Caki2 (cell line): ENCODE data around the gene MAPK8. TPM values are rescaled to one million over a fixed set of nuclear protein-coding genes. Genes with fewer than 3 reads are reported as not detected.

ENCODE experiments used
- DNase-seq: peaks from one replicate; pipeline ENCODE4 v3.0.0-alpha.2; 2015; ENCODE audit warnings: low read depth
- in situ Hi-C: cut with HindIII; loops from 2 replicates; pipeline ENCODE4 v1.10.0; 2016; ENCODE audit warnings: low sequenced_read_pairs, low pct_unique_long_range_greater_than_20kb, mixed read lengths
- total RNA-seq: library from RNA; depleted of rRNA; stranded (reverse); fragments of >200 nt; shearing (Covaris generic); gene quantifications from 2 replicates; pipeline ENCODE4 v1.2.3, GENCODE V29; 2014; ENCODE audit warnings: low replicate concordance

The MAPK8 gene
- total RNA-seq, 1 experiment from 2014 or later: 93.7 TPM

DNA sequence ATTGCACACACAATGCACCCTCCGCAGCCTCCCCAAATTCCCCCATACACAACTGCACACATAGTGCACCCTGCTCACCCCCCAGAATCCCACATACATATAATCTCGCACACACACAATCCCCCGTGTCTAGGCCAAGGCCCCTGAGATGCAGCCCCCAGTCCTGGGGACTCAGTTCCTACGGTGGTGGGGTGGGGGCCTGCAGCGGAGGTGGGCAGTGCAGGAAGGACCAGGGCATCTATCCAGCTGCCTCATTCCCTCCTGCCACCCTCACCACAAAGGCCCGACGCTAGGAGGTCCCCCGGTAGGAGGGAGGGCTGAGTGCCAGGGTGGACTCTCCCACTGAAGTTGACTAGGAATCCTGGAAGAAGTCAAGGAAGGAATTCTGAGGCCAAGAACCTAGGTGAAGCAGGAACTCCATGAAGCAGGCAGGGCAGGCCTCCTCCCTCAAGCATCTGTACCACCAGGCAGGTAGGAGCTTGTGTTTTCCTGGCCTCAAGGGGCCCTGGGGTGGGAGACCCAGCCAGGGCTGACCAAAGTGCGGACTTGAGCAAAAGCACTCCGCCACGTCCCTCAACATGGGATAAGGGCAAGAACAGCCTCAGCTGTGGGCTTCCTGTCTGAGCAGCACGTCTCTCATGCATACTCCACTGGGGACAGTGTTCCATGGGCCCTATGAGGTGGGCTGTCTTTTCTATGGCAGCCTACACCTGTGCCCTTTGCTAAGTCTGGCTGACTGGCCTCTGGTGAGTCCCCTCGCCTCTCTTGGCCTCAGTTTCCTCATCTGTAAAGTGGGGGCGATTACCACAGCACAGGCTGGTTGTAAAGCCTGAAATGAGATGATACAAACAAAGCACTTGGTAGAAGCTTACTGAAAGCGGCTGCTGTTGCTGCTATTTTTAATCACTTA, 145.7 kb downstream of the MAPK8 start:
- in situ Hi-C loops: no loop called here
- no peak for DNase-seq

DNA sequence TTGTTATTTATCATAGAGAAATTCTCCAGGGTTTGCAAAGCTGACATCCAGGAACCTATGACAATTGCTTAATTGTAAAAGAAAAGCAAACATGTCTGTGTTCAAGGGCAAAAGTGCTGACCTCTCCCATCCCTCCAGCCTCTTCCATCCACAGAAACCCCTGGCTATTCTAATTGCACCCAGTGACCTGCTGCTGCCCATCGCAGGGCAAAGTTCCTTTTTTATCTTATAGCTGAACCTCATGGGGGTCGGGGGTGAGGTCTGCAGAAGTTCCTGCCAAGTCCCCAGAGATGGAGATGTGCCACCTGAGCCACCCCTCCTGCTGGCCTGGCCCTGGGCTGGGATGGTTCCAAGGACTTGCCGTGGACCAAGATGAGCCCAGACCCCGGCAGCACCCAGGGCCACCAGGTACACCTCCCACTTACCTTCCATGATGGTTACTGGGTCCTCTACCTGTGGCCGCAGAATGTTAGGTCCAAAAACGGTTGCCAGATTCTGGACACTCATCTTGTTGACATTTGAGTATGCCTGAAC, 146.5 kb downstream of the MAPK8 start:
- in situ Hi-C loops: no loop called here
- no peak for DNase-seq

DNA sequence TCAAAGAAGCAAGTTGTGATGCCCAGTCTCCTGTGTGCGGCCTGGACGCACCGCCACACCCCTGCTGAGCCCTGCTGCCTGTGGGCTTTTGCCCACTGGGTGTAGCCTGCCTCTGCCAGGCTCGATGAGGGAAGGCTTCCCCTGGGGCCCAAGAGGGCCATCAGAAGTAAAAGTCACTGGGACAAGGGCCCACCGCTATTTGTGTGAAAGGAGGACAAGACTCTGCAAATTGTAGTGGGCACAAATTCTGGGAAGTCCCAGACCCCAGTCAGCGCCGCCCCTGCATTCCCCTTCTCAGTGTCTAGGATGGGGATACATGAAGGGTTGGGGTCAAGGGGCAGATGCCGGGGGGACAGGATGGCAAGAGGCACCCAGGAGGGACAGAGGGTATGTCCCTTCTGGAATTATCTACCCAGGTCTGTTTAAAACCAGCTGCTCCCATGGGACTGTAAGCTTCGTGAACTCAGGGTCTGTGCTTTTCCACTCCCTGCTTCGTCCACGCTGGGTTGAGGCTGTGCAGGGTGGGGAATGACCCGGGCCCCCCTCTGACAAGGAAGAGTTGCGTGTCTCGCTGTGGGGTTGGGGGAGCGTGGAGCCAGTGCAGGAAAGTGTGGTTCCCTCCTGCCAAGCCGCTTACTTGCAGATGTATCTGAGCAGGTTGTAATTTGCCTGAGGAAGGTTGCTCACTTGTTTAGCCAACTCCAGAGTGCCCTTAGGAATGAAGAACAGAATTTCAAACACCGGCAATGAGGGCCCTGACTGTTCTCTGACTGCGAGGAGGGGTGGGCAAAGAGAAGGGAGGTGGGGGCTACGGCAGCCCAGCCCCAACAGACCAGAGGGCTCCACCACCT, 147.2 kb downstream of the MAPK8 start:
- DNase-seq: no peak
- in situ Hi-C loops: no loop called here

DNA sequence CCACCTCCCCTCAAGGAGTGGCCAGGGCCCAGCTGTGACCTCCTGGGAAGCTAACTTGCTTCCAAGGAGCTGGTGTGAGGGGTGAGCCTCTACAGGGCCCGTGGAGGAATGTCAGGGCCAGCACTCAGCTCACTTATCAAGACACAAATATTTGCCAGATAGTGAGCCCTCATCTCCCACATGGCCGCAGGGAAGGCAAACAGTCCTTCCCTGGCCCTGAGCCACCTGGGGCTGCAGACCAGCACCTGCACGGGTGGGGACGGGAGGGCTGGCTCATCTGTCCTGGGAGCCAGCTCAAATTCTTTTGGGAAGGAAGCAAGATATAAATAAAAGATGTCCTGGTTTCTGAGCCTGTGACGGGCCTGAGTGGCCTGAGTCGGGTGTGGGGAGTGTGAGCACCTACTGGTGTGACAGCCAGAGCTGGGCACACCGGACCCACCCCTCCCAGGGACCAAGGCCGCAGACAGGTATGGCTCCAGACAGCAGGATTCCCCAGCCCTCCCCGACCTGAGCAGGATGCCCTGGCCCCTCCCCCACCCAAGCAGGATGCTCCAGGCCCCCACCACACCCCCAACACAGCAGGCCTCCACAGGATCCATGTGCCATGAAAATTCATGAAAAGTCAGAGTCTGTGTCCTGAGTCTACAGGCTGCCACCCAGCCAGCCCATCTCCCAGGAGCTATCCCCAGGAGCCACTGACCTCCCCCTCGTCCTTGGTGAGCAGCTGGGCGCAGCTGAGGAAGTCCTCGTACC, 148.0 kb downstream of the MAPK8 start:
- in situ Hi-C loops: no loop called here

DNA sequence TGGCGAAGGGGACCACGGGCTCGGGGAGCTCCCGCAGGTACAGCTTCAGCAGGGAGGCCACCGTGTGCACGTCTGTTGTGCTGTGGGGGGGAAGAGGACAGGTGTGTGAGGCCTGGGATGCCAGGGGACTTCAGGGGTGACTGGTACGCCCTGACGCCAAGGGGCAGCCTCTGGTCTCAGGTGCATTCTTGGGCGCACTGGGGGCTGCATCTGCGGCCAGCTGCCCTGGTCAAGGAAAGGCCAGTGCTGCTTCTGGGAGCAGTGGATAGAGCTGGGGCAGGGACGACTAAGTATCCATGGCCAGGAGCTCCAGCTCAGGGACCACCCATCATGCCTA, 148.5 kb downstream of the MAPK8 start:
- in situ Hi-C loops: no loop called here
- DNase-seq: no peak

More for the DNA sequence above, 148.0 kb downstream of the MAPK8 start:
- no peak for DNase-seq

DNA sequence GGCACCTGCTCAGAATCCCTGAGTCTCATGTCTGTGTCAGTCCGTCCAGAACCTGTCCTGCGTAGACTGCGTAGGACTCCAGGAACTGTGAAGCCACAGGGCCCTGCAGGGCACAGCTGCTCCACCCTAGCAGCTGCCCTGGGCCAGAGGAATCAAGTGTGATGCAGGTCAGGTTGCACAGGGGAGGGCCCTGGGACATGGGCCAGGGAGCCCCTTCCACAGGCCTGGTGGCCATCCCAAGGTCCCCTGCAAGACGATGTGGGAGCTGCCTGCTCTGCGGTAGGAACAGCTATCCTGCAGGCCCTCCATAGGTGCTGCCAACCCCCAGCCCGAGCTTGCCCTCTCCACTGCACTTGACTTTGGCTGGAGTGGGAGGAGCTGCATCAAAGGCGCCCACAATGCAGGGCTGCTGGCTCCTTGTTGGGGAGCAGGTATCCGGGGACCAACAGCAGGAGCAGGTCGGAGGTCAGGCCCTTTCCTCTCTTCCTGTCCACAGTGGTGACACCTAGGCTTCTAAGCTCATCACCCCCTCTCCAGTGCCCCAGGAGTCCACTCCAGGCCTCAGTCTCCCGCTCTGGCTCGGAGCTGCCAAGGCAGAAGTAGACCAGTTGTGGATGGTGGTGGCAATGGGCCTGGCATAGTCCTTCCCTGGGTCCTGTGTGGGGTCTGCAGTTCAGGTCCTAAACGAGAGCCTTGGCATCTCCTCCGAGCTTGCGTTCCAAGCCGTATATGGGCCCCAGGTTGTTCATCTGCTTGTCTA, 149.1 kb downstream of the MAPK8 start:
- DNase-seq: no peak
- in situ Hi-C loops: no loop called here

DNA sequence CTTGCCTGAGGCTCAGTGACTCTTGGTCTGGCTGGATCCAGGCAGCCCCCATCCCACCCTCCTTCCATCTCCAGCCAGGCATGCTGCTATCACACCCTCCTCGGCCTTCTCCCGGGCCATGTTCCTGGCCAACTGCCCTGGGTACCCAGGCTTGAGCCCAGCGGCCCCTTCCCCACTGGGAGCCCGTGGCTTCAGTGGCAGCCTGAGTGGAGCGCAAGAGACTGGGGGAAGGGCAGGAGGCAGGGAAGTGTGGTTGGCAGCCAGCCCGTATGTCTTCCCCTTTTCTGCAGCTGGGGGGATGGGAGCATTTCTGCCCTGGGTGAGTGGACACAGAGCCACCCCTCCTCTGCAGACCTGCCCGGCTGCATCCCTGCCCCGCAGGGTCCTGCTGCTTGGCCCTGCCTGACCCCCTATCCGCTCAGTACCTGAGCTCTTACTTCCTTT, 149.9 kb downstream of the MAPK8 start:
- in situ Hi-C loops: no loop called here
- no peak for DNase-seq

DNA sequence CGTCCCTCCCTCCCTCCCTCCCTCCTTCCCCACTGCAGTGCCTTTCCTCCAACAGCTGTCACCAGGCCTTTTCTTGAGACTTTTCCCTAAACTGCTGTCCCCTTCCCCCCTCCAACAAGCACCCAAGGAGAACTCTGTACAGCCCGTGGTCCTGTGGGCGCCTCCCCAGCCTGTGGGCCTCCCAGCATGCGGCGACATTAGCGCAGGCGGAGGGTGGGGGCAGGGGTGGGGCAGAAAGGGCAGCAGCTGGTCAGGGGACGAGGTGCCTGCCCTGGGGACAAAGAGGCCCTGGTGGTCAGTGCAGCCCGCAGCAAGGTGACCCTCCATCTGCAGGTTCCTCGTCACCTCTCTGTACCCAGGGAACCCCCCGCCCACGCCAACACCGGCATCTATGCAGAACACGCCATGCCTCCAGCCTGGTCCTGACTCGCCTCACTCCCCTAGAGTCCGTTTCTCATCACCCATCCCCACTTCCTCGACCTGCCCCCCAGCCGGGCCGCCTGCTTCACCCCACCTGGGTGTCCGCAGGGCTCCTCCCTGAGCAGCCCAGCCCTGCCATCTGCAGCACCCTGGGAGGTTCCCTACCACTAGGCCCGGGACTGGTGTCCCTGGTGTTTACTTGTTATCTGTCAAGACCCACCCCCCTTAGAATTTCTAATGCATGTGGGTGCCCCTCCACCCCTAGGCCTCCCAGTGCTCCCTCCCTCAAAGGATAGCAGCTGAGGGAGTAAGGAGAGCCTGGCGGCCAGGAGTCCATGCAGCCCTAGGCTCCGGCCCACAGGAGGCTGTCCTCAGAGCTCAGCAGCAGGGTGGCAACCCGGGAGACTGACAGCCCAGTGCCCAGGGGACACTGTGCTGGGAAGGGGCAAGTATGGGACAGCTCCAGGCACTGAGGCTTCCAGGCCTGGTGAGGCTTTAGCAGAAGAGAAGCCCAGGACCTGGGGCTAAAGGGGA, 150.6 kb downstream of the MAPK8 start:
- no peak for DNase-seq

DNA sequence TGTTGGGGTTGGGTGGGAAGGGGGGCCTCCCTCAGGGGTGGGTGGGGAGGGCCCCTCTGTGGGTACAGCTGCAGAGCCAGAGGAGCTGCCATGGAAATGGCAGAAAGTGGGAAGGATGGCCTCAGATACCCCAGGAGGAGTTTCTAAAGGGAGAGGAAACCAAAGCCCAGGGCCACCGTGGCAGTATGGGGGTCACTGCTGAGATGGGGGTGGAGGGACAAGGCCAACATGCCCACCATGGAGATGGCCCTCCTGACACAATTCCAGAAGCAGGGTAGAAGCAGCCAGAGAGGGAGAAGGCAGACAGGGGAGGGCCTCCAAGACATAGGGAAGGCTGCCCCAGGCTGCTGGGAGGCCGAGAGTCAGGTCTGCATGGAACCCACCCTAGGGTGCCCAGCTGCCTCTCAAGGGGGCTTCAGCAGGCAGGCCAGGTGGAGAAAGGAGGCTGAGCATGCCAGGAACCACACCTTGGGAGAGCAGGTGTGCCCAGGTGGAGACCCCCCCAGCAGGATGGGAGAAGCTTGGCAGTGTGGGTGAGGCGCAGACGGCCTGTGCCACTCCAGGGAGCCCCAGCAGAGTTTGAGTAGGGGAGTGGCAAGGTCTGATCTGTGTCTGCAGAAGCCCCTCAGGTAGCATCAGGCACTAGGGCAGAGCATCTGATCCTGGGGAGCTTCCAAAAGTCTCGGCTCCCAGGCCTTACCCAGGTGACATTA, 151.6 kb downstream of the MAPK8 start:
- DNase-seq: no peak
- in situ Hi-C loops: no loop called here

More for the DNA sequence above, 150.6 kb downstream of the MAPK8 start:
- in situ Hi-C loops: no loop called here

DNA sequence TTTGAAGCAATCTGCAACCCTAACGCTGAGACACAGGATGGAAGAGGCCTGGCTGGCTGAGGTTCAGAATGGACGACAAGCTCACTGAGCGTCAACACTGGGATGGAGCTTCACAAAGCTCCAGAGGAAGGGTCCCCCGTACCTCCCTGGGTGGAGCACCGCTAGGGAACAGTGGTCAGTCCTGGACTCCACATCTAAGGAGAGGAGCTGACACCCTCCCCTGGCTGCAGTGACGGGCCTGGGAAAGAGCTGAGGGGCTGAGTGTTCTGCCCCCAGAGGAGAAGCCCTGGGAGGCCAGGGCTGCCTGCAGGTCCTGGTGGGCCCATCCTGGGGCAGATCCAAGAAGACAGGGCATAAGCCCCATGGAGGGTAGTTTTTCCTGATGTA, 152.2 kb downstream of the MAPK8 start:
- DNase-seq: no peak
- in situ Hi-C loops: no loop called here

DNA sequence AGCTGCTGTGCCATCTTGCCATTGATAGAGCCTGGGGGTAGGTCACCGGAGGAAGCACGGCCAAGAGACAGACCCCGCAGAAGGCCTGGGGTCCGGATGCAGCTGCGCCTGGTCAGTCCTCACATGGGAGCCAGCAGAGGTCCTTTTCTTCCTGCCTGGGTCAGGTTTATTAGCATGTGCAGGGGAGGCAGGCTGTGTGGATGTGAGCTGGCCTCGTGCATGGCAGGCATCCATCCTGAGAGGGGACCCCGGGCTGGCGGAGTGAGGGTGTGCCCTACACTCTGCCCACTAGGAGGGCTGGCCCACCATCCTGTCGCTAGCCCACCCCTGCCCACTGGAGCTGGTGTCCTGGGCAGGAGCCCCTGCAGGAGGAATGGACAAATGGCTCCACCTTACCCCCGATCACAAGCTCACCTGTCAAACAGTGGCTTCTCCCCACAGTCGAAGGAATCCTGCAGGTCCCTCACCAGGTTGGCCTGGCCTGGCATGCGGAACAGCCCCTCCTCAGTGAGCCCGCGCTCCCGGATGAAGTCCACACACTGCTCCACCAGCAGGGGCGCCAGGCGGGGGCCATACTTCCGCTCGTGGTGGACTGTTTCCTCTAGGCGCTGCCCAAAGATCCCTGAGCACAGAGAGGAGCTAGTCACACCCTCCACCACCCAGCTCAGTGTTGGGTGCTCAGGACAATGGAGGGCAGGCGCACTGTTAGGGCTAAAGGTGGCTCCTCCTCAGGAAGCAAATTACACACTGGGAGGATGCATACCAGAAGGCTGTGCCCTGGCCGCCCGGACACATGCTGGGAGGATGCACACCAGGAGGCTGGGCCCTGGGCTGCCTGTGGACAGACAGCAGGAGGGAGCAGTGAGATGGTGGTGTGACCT, 153.0 kb downstream of the MAPK8 start:
- in situ Hi-C loops: no loop called here
- no peak for DNase-seq

DNA sequence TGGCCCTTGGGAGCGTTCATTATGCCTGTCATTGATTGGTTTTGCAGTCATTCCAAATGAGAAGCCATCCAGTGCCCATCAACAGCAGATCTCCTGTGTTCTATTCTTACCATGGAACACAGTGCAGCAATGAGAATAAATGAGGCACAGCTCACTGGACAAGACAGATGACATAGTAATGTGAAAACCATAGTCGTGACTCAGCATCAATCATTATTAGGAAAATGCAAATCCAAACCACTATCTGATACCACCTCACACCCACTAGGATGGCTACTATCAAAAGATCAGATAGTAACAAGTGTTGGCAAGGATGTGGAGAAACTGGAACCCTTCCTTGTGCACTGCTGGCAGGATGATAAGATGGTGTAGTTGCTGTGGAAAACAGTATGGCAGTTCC, 153.7 kb downstream of the MAPK8 start:
- in situ Hi-C loops: no loop called here

DNA sequence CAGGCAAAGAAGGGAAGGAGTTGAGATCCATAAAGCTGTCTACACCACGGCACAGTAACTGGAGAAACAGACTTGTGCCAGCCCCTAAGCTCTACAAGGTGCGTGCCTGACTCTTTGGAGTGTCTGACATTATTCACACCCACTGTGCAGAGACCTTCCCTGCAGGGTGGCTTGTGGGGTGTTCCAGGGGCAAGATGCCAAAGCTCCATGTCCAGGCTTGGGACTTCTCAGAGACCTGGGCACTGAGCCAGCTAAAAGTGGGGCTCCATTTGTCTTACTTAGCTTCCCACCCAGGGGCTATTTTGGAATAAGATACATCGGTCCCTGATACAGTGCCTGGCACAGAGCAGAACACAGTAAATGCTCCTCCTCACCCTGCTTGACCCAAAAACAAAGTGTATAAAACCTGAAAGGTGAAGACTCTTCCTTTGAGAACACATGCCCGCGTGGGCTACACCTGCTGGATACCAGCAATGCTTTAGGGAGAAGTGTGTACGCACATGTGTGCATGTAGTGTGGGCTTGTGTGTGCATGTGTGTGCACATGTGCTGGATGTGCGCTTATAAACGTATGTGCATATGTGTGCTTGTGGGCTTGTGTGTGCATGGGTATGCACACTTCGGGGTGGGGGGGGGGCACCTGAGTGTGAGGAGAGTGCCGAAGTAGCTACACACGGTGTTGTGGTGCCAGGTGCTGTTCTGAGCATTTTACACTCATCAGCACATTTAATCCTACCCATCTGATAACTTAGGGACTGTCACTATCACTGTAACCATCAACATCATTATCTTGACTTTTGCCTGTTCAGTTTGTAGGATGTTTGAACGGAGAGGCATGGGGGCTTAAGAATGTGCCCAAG, 155.4 kb downstream of the MAPK8 start:
- DNase-seq: no peak
- in situ Hi-C loops: no loop called here

More for the DNA sequence above, 153.7 kb downstream of the MAPK8 start:
- DNase-seq: no peak

DNA sequence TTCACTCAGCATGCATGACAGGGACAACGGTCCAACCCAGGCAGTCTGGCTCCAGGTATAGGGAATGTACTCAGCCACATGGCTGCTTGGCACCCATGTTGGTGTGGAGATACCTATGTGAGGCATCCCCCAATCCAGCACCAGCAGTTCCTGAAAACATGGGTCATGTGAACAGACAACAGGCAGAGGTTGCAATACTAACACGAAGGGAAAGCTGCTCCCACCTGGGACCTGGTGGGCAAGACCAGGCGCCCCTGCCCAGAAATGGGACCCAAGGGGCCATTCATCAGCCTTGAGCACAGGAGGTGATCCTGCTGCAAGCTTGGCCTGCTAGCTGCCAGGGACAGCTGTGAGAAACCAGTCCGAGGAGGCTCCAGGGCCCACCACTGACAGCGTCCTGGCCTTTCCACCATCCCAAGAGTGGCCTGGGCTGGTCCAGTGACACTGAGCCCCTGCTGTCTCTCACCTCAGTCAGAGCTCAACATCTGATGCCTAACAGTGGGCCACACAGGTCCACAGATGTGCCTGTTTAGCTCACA, 156.1 kb downstream of the MAPK8 start:
- in situ Hi-C loops: no loop called here
- DNase-seq: no peak
